IPS-15b (cell line): Measurements from ENCODE around the gene AXIN2.

Experiments
- H3K27me3 ChIP-seq: one replicate; pipeline ENCODE4 v1.6.1; 2013; ENCODE audit warnings: low read length; ENCODE audit not compliant: control insufficient read depth, insufficient read depth
- H3K36me3 ChIP-seq: one replicate; pipeline ENCODE4 v1.6.1; 2013; ENCODE audit warnings: low read length; ENCODE audit not compliant: control insufficient read depth, insufficient read depth
- H3K4me1 ChIP-seq: one replicate; pipeline ENCODE4 v1.6.1; 2013; ENCODE audit warnings: mild to moderate bottlenecking, low read length; ENCODE audit not compliant: control insufficient read depth, insufficient read depth
- H3K4me3 ChIP-seq: one replicate; pipeline ENCODE4 v1.5.1; 2013; ENCODE audit warnings: low read depth, low read length
- H3K9ac ChIP-seq: one replicate; pipeline ENCODE4 v1.6.1; 2013; ENCODE audit warnings: low read depth, mild to moderate bottlenecking, low read length
- H3K9me3 ChIP-seq: one replicate; pipeline ENCODE4 v1.6.1; 2013; ENCODE audit warnings: mild to moderate bottlenecking, low read length; ENCODE audit not compliant: control insufficient read depth, insufficient read depth

The AXIN2 gene

DNA sequence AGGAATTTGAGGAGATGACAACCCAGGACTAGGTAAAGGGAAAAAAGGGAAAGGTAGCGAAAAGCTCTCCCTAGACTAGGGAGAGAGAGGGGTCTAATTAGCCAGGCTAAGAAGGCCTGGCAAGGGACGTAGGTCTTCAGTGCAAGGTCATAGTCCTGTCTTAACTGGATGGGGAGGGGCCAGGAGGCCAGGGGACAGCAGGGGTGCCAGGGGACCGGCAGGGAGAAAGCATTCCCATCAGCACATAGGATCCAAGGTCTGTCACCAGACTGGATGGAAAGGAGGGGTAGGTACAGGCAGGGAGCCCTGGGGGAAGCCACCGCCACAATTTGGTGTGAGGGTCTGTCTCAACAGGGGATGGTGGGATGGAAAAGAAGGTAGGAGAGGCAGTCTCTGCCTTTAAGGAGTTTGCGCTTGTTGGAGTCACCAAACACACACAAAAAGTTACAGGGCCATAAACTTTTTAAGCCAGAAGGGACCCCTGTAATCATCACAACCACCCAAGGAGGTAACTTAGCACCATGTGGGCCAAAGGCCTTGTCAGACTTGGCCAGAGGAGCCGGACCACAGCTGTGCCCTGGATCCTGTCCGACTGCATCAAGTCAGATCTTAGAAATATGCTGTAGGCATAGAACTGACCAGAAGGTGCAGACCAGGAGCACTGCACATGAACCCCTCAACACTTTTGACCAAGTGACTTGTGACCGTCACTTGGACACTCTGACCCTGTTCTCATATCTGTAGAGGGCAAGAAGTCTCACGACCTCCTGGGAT, 10.0 kb downstream of the AXIN2 start:
- peaks cover 31% of the 10 kb centered on the region for H3K4me1 ChIP-seq
- peaks cover 47% of the 10 kb centered on the region for H3K36me3 ChIP-seq
- H3K9ac ChIP-seq: no peak overlapping the region

DNA sequence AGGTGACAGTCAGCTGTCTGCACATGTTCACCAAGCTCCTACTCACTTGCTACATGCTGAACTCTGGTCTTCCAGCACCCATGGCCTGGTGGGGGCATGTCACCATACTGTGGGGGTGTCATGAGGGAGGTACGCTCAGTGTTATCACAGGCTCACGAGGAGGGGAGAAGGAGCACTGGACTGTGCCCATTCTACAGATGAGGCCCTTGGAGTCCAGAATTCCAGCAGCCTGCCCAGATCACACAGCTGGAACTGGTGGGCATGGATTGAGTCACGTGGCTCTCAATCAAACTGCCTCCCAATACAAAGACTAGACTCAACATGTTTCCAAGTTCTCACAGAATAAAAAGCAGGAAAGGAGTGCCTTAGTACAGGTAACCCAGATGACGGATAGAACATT, 10.7 kb downstream of the AXIN2 start:
- Histone ChIP-seq H3K9me3 (no peaks in the 10 kb centered on the region), H3K9ac (no peak overlapping the region), H3K27me3 (no peaks in the 10 kb centered on the region), H3K4me1 (peaks cover 35% of the 10 kb centered on the region), H3K36me3 (peaks cover 44% of the 10 kb centered on the region), H3K4me3 (no peak overlapping the region)

More for the DNA sequence above, 10.0 kb downstream of the AXIN2 start:
- Histone ChIP-seq H3K4me3 (no peak overlapping the region), H3K9me3 (no peaks in the 10 kb centered on the region), H3K27me3 (no peaks in the 10 kb centered on the region)

DNA sequence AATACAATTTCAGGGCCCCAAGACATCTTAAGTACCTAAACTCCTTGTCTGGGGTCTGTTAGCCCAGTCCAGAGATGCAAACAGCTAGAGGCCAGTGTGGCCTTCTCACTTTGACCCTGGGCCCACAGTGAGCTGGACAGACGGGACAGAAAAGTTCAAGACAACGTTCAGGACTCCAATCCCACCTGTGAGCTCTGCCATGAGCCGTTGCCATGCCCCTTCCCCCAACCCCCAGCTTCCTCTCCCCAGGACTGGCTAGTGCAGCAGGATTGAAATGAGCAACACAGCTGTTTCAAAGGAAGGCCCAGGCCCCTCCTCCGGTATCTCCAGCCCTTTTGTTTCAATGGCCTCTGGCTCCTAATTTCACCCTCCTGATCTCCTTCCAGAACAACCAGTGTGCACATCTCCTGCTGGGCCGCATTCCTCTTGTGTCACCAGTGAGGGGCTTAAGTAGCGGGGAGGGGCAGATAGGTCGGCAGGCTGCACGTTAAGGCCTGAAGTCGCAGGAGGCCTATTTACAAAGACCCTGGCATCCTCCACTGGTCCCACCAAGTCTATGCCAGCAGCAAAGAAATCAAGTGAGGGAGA, 11.3 kb downstream of the AXIN2 start:
- Histone ChIP-seq H3K27me3 (no peaks in the 10 kb centered on the region), H3K4me1 (peaks cover 35% of the 10 kb centered on the region), H3K4me3 (no peak overlapping the region), H3K9ac (no peak overlapping the region), H3K36me3 (peaks cover 42% of the 10 kb centered on the region), H3K9me3 (no peaks in the 10 kb centered on the region)

DNA sequence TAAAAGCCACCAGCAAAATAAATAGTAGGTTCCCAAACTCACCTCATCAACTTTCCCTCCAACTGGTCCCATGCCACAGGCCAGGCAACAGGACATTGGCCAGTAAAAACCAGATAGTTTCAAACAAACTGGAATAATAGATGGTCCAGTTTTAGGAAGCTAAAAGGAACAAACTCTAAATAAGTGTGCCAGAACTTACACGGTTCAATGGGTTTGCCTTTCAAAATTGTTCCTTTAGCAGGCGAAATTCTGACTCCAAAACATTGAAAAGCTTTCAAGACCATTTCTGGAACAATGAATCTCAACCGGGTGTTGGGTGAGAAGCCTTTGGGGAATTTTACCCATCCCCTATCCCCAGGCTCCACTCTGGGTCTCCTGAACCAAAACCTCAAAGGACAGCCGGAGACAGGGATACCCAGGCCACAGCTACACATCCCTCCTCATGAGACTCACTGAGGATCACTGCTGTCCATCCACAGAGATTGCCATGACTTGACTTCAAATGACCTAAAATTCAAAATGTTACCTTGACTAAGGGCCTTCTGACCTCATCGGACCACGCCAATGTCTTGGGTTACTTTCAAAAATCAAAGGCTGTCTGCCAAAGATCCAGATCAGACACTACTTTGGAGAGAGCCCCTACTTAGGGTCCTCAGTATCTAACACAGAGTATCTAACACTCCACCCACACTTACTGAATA, 13.0 kb downstream of the AXIN2 start:
- no peak overlapping the region for H3K4me3 ChIP-seq
- H3K9ac ChIP-seq: no peak overlapping the region
- peaks cover 26% of the 10 kb centered on the region for H3K4me1 ChIP-seq
- H3K9me3 ChIP-seq: no peaks in the 10 kb centered on the region
- H3K36me3 ChIP-seq: peaks cover 40% of the 10 kb centered on the region
- H3K27me3 ChIP-seq: no peaks in the 10 kb centered on the region

DNA sequence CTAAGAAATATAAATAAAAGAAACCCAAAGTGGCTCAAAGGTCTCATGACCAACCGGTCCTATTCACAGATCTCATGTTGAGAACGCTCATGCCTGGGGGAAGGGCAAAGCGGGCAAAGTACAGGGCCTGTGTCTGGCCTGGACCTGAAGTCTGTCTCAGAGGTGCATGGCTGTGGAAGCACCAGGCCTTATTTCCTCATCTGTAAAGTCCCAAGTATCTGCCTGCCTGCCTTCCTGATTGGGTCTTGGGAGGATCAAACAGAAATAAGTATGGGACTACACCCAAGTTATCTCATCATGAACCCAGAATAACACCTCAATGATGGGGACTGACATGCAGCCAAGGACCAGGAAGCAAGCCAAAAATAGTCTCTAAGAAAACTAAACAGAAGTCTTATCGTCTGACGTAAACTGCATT, 14.2 kb downstream of the AXIN2 start:
- H3K4me1 ChIP-seq: peaks cover 29% of the 10 kb centered on the region
- H3K4me3 ChIP-seq: no peak overlapping the region
- H3K9me3 ChIP-seq: no peaks in the 10 kb centered on the region
- H3K9ac ChIP-seq: no peak overlapping the region
- H3K36me3 ChIP-seq: peaks cover 40% of the 10 kb centered on the region
- no peaks in the 10 kb centered on the region for H3K27me3 ChIP-seq

DNA sequence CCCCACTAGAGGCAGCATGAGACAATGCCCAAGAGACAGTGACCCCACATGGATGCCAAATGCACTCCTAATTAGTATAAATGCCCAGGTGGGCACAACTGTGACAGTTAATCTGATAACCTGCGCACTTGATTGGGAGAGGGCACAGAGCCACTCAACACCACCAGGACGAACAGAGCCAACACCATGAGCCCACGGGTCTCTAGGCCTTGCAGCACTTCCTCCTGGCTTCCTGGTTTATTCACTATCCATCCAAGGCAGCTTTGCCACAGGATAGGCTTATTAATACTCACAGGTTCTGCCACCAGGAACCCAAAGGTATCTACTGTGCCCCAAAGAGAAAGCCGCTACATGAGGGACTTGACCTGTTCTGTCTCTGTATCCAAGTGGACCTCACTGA, 14.9 kb downstream of the AXIN2 start:
- Histone ChIP-seq H3K36me3 (peaks cover 38% of the 10 kb centered on the region), H3K9me3 (no peaks in the 10 kb centered on the region), H3K9ac (peak overlapping the region; percentile 5), H3K4me1 (peaks cover 26% of the 10 kb centered on the region), H3K4me3 (no peak overlapping the region), H3K27me3 (no peaks in the 10 kb centered on the region)

DNA sequence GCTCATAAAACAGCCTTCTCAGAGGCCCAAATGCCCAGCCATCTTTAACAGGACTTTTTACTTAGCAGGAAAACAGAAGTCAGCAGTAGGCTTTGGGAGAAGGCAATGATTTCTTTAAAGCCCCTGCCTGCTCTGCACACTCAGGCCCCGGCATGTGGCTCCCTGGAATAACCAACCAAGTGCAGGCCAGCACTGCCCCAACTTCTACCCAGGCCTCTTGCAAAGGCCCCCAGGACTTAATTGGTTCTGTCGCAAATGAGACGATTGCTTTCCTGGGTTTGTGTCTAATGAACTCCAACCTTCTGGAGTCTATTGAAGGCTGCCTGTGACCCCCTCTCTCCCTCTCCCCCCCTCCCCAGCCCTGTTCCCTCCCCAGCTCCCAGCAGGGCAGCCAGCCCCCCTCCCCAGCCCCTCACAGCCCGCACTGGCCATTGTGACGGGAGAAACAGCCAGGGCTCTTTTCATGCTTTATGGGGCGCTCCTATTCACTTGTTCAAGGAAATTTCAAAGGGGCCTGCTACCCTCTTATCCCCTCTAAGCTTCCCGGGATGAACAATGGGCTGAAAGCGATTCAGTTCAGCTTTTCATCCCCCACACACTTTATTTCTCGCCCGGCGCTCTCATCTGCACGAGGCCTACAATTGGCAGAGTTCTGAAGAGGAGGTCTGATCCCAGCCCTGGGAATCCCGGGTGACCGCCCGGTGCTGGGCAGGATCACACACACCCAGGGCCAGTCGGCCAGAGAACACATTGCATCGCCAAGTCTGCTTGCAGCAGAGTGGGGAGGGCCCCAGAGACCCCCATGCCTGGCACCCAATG, 15.5 kb downstream of the AXIN2 start:
- H3K9me3 ChIP-seq: no peaks in the 10 kb centered on the region
- H3K4me3 ChIP-seq: no peak overlapping the region
- H3K9ac ChIP-seq: peak overlapping the region; percentile 5

DNA sequence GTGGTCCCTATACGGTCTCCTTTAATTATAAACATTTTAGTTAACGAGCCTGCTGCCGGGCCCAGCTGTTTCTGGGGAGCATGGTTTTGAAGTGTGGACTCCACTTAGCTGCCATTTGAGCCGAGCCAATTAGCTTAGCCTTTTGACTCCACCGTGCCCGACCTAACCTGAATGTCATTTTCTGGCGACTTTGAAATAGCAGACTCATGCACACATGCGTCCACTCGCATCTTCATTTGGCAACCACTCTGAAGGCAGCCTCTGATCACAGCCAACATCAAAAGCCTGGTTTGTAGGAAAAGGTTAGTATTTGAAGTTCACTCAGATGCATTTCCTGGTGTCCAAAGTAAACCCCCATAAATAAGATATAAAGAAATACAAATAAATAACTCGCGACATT, 16.8 kb downstream of the AXIN2 start:
- Histone ChIP-seq H3K36me3 (peaks cover 37% of the 10 kb centered on the region), H3K27me3 (no peaks in the 10 kb centered on the region), H3K4me1 (peaks cover 24% of the 10 kb centered on the region), H3K9me3 (no peaks in the 10 kb centered on the region), H3K4me3 (no peak overlapping the region), H3K9ac (no peak overlapping the region)

More for the DNA sequence above, 15.5 kb downstream of the AXIN2 start:
- peaks cover 41% of the 10 kb centered on the region for H3K36me3 ChIP-seq
- no peaks in the 10 kb centered on the region for H3K27me3 ChIP-seq
- peaks cover 24% of the 10 kb centered on the region for H3K4me1 ChIP-seq

DNA sequence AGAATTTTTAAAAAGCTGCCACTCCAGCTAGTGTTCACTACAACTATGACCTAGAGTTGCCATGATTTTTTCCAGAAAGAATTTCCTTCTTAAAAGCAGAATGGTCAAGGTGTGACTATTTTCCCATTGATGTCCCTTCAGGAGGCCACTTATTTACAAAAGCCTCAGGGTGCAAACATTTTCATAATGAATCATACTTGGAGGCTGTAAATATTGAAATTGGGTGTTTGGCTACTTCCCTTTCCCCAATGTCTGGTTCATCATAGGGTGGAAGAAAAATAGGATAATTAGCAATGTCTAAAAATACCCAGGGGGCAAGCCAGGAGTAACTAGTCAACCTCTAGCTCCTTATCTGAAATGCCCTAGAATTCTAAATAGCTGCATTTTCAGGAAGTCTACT, 18.8 kb downstream of the AXIN2 start:
- Histone ChIP-seq H3K36me3 (peaks cover 26% of the 10 kb centered on the region), H3K4me1 (peaks cover 24% of the 10 kb centered on the region)

DNA sequence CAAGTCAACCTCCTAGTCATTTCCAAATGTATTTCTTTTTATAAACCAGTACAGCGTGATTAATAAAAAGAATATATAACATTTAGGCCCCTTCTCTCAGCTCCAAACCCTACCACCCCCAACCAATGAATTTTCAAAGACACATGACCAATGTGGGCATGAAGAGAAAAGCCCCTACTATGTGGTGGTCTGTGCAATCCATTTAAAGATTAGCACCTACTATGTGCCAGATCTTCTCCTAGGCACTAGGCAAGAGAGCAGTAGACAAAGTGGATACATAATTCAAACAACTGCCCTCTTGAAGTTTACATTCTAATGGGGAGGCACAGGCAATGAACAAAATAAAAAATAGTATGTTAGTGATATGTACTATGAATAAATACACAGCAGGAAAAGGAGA, 19.4 kb downstream of the AXIN2 start:
- H3K9ac ChIP-seq: no peak overlapping the region
- H3K4me1 ChIP-seq: peaks cover 20% of the 10 kb centered on the region
- no peaks in the 10 kb centered on the region for H3K27me3 ChIP-seq
- no peak overlapping the region for H3K4me3 ChIP-seq
- H3K9me3 ChIP-seq: no peaks in the 10 kb centered on the region
- H3K36me3 ChIP-seq: peaks cover 31% of the 10 kb centered on the region

More for the DNA sequence above, 18.8 kb downstream of the AXIN2 start:
- Histone ChIP-seq H3K9me3 (no peaks in the 10 kb centered on the region), H3K27me3 (no peaks in the 10 kb centered on the region), H3K4me3 (no peak overlapping the region), H3K9ac (no peak overlapping the region)

DNA sequence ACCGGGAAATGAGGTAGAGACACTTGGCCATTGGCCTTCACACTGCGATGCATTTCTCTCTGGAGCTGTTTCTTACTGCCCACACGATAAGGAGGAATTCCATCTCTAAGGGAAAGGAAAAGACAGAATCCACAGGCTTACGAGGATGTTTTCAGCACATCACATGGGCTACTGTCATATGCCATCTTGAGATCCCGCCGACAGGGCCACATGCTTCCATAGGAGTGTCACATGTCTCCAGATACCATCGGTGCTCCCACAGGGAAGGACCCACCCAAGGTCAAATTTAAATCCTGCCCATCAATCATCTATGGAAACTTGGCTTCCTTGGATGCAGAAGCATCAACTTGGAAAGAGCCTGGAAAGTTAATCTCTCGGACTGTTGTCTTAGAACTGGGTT, 20.0 kb downstream of the AXIN2 start:
- no peaks in the 10 kb centered on the region for H3K27me3 ChIP-seq
- H3K4me3 ChIP-seq: no peak overlapping the region
- peaks cover 33% of the 10 kb centered on the region for H3K36me3 ChIP-seq
- no peak overlapping the region for H3K9ac ChIP-seq
- H3K9me3 ChIP-seq: no peaks in the 10 kb centered on the region
- H3K4me1 ChIP-seq: peaks cover 19% of the 10 kb centered on the region
